Epidermal melanocyte (primary cell): ENCODE data around the gene ALDH1B1.
A peak's percentile ranks its signal among the peaks of the same experiment; 100 is the strongest.

Source experiments
- DNase-seq: peaks from one replicate; pipeline ENCODE4 v3.0.0; 2011; ENCODE audit warnings: low spot score; ENCODE audit not compliant: insufficient read length

Gene ALDH1B1

DNA sequence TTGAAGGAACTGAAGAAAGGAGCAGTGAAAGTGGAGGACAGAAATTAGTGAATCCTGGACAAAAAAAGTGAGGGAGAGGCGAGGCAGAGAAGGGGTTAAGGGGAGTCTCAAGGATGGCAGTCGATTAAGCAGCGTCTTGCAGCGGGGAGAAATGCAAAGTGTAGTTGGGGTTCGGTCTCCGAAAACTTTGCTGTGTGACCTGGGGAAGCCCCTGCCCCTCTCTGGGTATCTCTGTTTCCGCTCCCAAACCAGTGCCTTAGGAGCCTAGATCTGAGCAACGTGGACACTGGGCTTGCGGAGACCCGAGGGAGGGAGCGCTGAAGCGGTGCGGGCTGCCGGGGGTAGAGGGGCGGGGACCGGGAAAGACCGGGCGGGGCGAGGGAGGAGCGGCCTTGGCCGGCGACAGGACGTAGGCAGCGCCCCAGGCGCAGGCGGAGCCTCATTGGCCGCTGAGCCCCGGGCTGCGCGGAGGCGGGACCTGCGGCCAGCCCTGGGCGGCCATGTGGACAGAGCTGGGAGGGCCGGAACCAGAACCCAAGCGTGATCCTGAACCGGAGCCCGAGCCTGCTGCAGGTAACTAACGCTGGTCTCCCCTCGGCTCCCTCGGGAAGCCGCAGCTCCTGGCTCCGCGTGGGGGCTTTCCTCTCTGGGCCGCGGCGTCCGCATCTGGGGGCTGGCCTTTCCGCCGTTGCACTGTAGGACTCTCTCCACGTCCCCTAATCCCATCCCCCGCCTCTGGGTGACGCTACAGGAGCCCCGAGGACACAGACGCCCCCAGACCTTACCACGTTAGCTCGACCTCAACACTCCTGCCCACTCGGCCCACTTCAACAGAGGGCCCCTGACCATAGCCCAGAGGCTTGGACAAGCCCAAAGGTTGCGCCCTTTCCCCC lies at the start of gene ALDH1B1:
TSS of gene ALDH1B1 (plus strand) at position 468 of the 893 bp plus-strand sequence. CDS start 3,047 bp downstream, outside the sequence.
- DNase-seq, result peak; percentile 96

GRCh38 chr9:38343037-38343436 lies 49.5 kb upstream of the ALDH1B1 start:
- DNase-seq, result no peak

GRCh38 chr9:38343552-38343951 lies 49.0 kb upstream of the ALDH1B1 start:
- DNase-seq, result no peak

GRCh38 chr9:38344566-38345324 lies 47.8 kb upstream of the ALDH1B1 start:
- no peak for DNase-seq

DNA sequence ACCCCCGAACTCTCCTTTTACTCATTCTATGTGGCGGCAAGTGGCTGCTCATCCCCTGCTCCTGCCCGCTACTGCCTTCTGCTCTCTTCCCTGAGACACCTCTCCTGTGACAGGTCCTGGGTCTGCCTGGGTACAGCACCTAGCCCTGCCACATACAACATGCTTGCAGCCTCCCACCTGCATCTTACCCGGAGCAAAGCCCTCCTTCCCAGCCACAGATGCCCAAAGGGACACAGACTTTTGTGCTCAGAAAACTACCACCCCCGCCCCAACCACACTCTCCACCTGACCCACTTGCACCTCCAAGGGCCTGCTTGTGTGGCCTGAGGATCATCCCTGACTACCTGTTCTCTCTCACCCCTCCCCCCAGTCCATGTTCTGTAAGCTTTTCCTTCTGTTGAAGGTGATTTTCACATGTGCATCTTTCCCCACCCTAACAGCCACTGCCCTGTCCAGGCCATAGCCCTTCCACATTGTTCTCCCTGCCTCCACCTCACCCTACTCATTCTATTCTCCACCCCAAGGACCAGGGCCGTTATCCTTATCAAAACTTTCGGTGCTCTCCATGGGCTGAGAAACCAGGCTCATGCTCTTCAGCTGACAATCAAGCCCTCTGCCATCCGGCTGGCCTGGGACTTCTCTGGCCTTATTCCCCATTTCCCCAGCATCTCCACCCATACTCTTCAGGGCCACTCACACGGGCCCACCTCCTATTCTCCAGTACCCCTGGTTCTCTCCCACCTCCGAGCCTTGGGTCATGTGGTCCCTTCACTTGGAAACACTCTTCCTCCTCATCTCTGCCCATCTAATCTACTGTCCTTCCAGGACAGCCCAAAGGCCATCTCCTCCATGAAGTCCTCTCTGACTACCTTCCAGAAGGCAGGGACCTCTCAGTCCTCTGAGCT lies 46.4 kb upstream of the ALDH1B1 start:
- no peak for DNase-seq

DNA sequence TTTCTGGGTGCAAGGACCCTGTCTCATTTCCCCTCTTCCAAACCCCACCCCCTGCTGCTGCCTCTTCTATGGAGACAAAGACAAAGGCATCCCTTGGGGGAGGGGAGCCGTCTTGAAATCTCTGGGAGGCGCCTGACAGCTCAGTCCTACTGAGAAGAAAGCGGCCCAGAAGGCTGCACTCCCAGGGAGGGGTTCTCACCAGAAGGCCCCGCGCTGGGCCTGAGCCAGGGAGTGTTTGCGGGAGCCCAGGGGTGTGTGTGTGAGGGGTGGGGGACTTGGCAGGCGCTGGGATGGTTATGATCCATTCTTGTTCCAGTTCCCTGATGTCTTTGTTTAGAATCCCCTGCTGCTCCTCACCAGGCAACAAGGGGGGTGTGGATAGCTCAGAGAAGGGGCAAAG lies 45.7 kb upstream of the ALDH1B1 start:
- DNase-seq, result no peak

- no peak for DNase-seq
Measured at GRCh38 chr9:38347271-38347671, 45.2 kb upstream of the ALDH1B1 start.

GRCh38 chr9:38347946-38348345 lies 44.6 kb upstream of the ALDH1B1 start:
- DNase-seq, result no peak

- no peak for DNase-seq
Measured at GRCh38 chr9:38350529-38350928, 42.0 kb upstream of the ALDH1B1 start.

- no peak for DNase-seq
Measured at GRCh38 chr9:38352530-38353328, 39.8 kb upstream of the ALDH1B1 start.

DNA sequence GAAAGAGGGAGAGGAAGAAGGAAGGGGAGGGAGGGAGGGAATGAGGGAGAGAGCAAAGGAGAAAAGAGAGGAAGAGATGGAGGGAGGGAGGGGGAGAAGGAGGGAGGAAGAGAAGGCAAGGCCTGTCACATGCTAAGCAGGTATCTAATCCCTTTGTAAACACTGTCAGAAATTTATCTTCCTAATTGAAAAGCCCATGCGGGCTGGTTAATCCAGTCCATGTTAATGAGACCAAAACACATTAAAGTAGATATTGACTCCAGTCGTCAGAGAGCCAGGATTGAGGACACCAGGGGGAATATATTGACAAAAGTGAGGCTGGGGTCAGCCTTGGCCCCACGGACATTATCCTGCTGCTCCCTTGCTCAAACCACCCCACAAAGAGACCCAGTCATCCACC lies 37.4 kb upstream of the ALDH1B1 start:
- DNase-seq, result no peak

DNA sequence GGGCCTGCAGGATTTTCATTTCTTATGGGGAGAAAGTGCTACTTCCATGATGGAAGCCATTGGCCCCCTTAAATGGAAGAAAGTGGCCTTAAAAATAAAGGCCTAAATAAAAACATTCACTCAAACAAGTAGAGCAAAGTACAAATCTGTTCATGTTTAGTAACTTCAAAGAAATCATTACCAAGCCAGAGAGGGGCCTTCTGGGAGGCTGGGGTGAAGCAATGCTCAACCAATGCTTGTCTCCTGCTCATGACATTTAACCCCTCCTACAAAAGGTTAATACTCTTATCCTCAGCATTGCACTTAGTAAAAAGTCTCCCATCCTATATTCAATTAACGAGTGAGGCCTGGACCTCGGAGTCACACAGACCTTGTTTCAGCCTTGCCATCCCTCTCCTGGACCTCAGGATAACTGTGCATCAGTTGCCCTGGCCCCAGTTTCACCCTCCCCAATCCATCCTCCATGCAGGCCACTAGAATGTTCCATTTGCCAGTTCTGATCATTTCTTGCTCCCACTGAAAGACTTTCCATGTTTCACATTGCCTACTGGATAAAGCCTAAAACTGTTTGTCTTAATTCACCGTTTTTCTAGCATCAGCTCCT lies 36.9 kb upstream of the ALDH1B1 start:
- DNase-seq, result no peak

DNA sequence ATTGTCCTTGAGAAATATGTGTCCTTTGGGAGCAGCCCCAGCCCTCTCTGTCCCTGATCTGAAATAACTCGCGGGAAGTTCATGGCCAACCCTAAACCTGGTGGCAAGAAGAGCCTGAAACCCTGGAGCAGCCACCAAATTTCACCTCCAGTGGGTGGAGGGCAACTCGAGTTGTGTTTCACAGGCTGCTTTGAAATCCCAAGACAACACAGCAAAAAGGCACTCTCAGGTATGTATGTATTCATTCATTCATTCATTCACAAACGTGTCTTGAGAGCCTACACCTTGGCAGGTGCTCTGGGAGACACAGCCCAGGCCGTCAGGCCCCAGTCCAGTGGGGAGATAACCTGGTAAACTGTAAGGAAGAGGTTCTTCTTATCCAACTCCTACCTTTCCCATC lies 35.7 kb upstream of the ALDH1B1 start:
- no peak for DNase-seq

DNA sequence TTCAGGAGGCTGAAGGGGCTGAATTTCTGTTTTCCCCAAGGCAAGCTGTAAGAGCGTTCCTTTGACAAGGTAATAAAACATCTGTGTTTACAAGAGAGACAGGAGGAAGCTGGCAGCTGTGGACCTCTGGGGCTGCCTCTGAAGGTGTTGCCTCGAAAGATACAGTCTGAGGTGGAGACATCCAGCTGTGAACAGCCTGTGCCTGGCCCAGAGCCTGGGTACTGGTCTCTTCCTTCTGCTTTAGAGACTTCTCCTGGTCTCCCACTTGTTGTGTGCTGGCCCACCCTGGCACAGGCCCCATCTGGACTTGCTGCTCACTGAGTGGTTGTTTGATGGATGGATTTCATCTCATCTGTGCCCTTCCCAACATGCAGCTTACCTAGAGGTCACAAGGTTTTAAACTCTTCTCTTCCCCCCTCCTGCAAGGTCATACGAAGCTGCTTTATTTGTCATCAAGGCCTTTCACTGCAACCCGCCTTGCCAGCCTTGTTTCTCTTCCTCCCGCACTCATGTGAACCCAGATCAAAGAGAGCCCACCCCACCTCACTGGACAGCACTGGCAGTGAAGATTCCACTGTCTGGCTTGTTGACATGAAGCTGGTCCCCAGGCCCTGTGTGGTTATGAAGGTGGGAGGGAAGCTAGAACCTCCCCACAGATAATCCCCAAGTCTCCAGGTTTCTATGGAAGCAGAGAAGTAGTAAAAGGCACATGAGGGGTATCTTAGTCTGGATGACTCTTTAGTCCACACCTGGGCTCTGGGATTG lies 35.0 kb upstream of the ALDH1B1 start:
- no peak for DNase-seq

DNA sequence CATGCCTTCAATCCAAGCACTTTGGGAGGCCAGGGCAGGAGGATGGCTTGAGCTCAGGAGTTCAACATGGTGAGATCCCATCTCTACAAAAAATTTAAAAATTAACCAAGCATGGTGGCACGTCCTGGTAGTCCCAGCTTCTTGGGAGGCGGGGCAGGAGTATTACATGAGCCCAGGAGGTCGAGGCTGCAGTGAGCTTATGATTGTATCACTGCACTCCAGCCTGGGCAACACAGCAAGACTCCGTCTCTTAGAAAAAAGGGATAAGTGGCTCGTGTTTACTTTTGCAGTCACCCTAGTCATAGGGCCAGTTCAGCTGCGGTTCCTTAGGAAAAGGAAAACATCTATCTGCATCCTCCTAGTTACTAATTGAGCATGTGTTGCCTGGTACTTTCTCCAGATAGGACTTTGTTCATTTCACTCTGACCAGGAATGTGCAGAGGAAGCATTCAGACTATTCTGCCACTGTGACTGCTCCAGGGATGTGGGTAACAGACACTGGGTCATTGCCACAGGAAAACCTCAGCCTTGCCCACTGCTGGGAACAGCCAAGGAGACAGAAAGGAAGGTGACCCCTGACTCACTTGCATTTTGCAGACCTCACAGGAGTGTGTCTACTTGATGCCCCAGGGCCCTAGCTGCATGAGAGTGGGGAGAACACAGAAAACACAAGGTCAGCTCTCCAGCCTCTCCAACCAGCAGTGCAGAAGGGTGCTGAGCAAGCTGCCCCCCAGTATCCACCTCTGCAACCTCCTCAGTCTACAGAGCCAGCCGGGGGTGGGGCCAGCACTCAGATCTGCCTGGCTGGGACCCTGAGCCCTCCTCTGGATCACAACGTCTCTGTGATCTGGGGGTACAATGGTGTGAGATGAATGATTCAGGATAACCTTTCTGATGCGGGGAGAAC lies 33.9 kb upstream of the ALDH1B1 start:
- DNase-seq, result no peak

DNA sequence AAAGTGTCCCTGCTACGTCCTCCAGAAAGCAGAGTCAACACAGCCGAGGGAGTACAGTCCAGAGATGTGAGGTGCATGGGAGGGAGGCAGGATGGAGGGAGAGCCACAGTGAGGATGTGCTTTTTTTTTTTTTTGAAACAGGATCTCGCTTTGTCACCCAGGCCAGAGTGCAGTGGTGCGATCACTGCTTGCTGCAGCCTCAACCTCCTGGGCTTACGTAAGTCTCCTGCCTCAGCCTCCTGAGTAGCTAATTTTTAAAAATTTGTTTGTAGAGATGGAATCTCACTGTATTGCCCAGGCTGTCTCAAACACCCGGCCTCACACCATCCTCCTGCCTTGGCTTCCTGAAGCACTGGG lies 33.2 kb upstream of the ALDH1B1 start:
- DNase-seq, result no peak

DNA sequence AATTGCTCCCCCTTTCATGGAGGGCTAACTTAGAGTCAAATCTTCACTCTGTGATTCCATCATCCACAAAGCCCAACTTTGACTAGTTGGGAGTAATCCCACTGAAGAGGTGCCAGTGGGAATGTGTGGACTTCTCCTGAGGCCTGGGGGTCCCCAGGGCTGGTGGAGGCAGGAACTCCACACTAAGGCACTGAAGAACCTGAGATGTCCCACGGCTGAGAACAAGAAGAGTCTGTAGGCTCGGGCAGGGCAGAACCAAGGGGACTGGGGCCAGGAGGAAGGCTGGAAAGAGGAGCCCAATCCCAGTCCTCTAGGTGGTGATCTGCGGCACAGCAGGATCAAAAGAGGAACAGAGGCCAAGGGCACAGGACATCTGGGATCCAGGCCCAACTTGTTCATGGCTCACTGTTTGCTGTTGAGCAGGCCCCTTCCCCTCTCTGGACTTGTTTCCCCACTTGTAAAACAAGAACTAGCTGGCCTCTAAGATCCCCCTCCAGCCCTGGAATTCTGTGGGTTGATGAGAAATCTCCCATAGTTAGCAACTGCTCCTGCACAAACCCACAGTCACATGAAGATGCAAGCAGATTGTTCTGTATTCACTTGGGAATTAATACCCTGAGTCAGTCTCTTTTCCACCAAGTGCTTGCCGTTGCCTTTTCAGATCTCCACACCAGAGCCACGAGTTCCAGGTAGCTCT lies 32.7 kb upstream of the ALDH1B1 start:
- no peak for DNase-seq
